B cell (primary cell): Measurements from ENCODE around the gene BSG. TPM values are rescaled to one million over a fixed set of nuclear protein-coding genes. Genes with fewer than 3 reads are reported as not detected.
"Not testable (repeated sequence)": the region's sequence is repeated elsewhere in the genome, so short reads cannot be mapped to it uniquely, and the experiment has no call there.

Source experiments
- ATAC-seq: fragments of 200-7000 bp; cut with Tn5 transposase; one replicate; pipeline ENCODE4 v1.10.0; 2021; ENCODE audit warnings: low read depth, mild to moderate bottlenecking, moderate number of reproducible peaks, moderate library complexity
- CTCF ChIA-PET: fragments of 350-600 bp; sonication (Branson Sonifier 250); formaldehyde crosslinking; loops from one replicate; lab custom pipeline; 2021; ENCODE audit warnings: antibody characterized with exemption, inconsistent platforms; lab: Charles Lee
- POLR2A ChIA-PET: fragments of 350-600 bp; sonication (Branson Sonifier 250); formaldehyde crosslinking; loops from one replicate; lab custom pipeline; 2021; ENCODE audit warnings: antibody characterized with exemption; lab: Charles Lee
- DNase-seq: peaks from one replicate; pipeline ENCODE4 v3.0.0; 2013
- H2AFZ ChIP-seq: 2 replicates; pipeline ENCODE4 v1.6.1; 2012; ENCODE audit warnings: mild to moderate bottlenecking, low read depth, low read length; ENCODE audit not compliant: insufficient read depth, poor library complexity, severe bottlenecking
- H3K27ac ChIP-seq, 2 donors: 1 replicate in 1 of 2; 2 replicates in 1 of 2; pipeline ENCODE4 v1.5.1; 2012 to 2013; ENCODE audit warnings: low read length in 2 of 2, mild to moderate bottlenecking in 2 of 2, moderate library complexity in 1 of 2
- H3K27me3 ChIP-seq, 4 experiments: fragments of 200-600 bp in 1 of 4; sonication (generic) in 1 of 4; replicated peaks in 1 of 4; 1 replicate in 2 of 4; 2 replicates in 2 of 4; pipeline versions ENCODE4 v1.6.1 to v1.7.0; 2013 to 2016; ENCODE audit warnings: low read length in 3 of 4, mild to moderate bottlenecking in 2 of 4, mixed read lengths in 1 of 4, moderate library complexity in 1 of 4; ENCODE audit not compliant: insufficient read depth in 4 of 4, control insufficient read depth in 3 of 4; ENCODE audit errors: control extremely low read depth in 1 of 4
- H3K36me3 ChIP-seq, 2 experiments: replicated peaks in 1 of 2; 1 replicate in 1 of 2; 2 replicates in 1 of 2; pipeline versions ENCODE4 v1.6.1 to v1.7.1; 2013; ENCODE audit warnings: low read length in 1 of 2; ENCODE audit not compliant: insufficient read depth in 2 of 2, control insufficient read depth in 1 of 2; ENCODE audit errors: control extremely low read depth in 1 of 2, extremely low read depth in 1 of 2
- H3K4me1 ChIP-seq, 2 donors: fragments of 200-600 bp in 1 of 2; sonication (generic) in 1 of 2; 1 replicate in 1 of 2; 2 replicates in 1 of 2; pipeline versions ENCODE4 v1.5.1 to v1.6.1; 2013 to 2017; ENCODE audit warnings: low read length in 2 of 2; ENCODE audit not compliant: control insufficient read depth in 2 of 2, insufficient read depth in 2 of 2
- H3K4me2 ChIP-seq: replicated peaks from 2 replicates; pipeline ENCODE3; 2012; ENCODE audit warnings: mild to moderate bottlenecking, low read depth, low read length; ENCODE audit not compliant: poor library complexity, severe bottlenecking
- H3K4me3 ChIP-seq, 5 experiments: fragments of 200-600 bp in 1 of 5; sonication (generic) in 1 of 5; 1 replicate in 3 of 5; 2 replicates in 2 of 5; pipeline versions ENCODE4 v1.5.1 to v1.7.0; 2011 to 2016; ENCODE audit warnings: low read length in 4 of 5, mild to moderate bottlenecking in 4 of 5, low read depth in 2 of 5, control low read depth in 1 of 5, moderate library complexity in 1 of 5; ENCODE audit not compliant: insufficient read depth in 1 of 5; ENCODE audit errors: control extremely low read depth in 1 of 5, extremely low read depth in 1 of 5
- H3K79me2 ChIP-seq: fragments of 200-600 bp; sonication (generic); one replicate; pipeline ENCODE4 v1.6.0; 2016; ENCODE audit warnings: low read length; ENCODE audit not compliant: control insufficient read depth, insufficient read depth
- H3K9ac ChIP-seq: fragments of 200-600 bp; sonication (generic); 2 replicates; pipeline ENCODE4 v1.6.1; 2017; ENCODE audit warnings: mild to moderate bottlenecking, low read length, moderate library complexity
- H3K9me3 ChIP-seq, 3 donors: one replicate each; pipeline versions ENCODE4 v1.6.1 to v1.7.1; 2013; ENCODE audit warnings: low read length in 2 of 3; ENCODE audit not compliant: control insufficient read depth in 2 of 3, insufficient read depth in 1 of 3; ENCODE audit errors: control extremely low read depth in 1 of 3
- H4K20me1 ChIP-seq: 2 replicates; pipeline ENCODE4 v1.6.0; 2012; ENCODE audit warnings: mild to moderate bottlenecking, low read length; ENCODE audit not compliant: insufficient read depth, control insufficient read depth, poor library complexity, severe bottlenecking
- H3K27ac Mint-ChIP-seq: one replicate; pipeline ENCODE4 v1.8.0; 2021; ENCODE audit warnings: mixed read lengths
- H3K27me3 Mint-ChIP-seq: one replicate; pipeline ENCODE4 v1.8.0; 2021; ENCODE audit warnings: mixed read lengths
- H3K4me1 Mint-ChIP-seq: one replicate; pipeline ENCODE4 v1.8.0; 2021; ENCODE audit warnings: mixed read lengths
- H3K4me3 Mint-ChIP-seq: one replicate; pipeline ENCODE4 v1.8.0; 2021; ENCODE audit warnings: mixed read lengths
- H3K9me3 Mint-ChIP-seq: one replicate; pipeline ENCODE4 v1.8.0; 2022; ENCODE audit warnings: mixed read lengths; ENCODE audit not compliant: insufficient read depth
- EZH2 ChIP-seq: IDR thresholded peaks from 2 replicates; pipeline ENCODE4 v1.6.1; 2012; ENCODE audit warnings: borderline replicate concordance, low read depth, mild to moderate bottlenecking, moderate library complexity, low read length; ENCODE audit not compliant: insufficient read depth, poor library complexity, severe bottlenecking
- WGBS: methylation state at CpG from one replicate; pipeline ENCODE4 v1.1.5; 2013; ENCODE audit warnings: missing lambda C conversion rate; ENCODE audit not compliant: insufficient coverage; 5-methylcytosine and 5-hydroxymethylcytosine counted together
- intact Hi-C: fragments of 100-400 bp; cut with micrococcal nuclease; formaldehyde crosslinking; loops from one replicate; pipeline ENCODE4 v1.10.0; 2022
- polyA plus RNA-seq: library from polyadenylated mRNA; depleted of rRNA; stranded (reverse); fragments of >200 nt; gene quantifications from 2 replicates; pipeline ENCODE4 v1.2.3, GENCODE V29; 2012
- total RNA-seq, 2 donors: library from RNA; stranded (reverse); fragments of 120-200 nt in 1 of 2; gene quantifications; 1 replicate in 1 of 2; 2 replicates in 1 of 2; pipeline versions ENCODE4 v1.2.3 to v1.2.4, GENCODE V29; 2013 to 2022
- TF ChIP-seq, protein P1 (sequence below): fragments of 200-600 bp; IDR thresholded peaks from one replicate; pipeline ENCODE4 v1.8.0; 2022; ENCODE audit warnings: antibody characterized with exemption, mild to moderate bottlenecking

Gene BSG
- total and polyA plus RNA-seq, 2 donors (not counting 1 experiment from before 2014, with no cell fraction given), result 82.1 to 131 TPM

DNA sequence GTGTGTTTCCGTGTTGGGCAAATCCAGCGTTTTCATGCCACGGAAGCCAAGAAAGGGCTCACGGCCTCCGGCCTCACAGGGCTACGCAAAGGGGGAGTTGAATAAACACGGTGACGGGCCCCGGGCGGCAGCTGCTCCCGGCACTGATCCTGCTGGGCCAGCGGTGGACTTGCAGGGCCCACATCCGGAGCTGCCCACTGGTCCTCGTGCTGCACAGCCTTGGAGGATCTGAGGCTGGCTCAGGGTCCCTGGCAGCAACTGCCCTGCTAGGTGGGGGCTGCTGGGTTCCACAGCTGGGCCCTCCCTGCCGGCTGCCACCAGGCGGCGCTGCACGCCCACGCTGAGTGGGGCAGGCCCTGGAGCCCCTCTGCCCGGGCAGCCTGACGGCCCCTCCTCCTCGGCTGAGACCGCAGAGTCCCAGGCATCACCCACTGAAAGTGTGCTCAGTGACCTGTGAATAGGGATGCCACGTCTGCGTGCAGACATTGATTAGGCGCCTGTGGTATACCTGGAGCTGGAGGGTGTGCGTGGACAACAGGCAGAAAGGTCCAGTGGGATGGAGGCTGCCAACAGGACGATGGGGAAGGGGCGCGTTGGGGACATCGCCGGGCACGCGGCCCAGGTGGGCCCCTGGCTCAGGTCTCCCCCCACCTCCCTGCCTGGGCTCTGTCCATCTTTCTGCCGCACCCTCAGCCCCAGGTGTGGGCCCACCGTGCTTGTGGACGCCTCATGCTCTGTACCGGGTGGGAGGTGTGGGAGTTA is 12.0 kb downstream of the BSG start:
- H3K4me1 ChIP-seq, result peaks cover 14 to 17% of the 10 kb centered on the region in 2 donors
- no peak overlapping the region for H3K4me2 ChIP-seq
- CTCF ChIA-PET, result interaction anchor here (0.6 to 4.2 kb wide), 12 partner anchors 9 to 787 kb away, joined by 3 to 39 read pairs (median 4); no protein-coding TSS in a partner anchor
- H4K20me1 ChIP-seq, result peaks cover 41% of the 10 kb centered on the region
- no peak overlapping the region for H3K4me3 ChIP-seq
- peaks cover 0 to 29% of the 10 kb centered on the region in 2 experiments for H3K36me3 ChIP-seq
- Mint-ChIP-seq H3K27me3 (peaks cover 12% of the 10 kb centered on the region), H3K4me1 (peaks cover 9% of the 10 kb centered on the region), H3K9me3 (no peaks in the 10 kb centered on the region), H3K4me3 (no peak overlapping the region), H3K27ac (no peak overlapping the region)
- TF ChIP-seq EZH2, result no peak
- TF ChIP-seq, protein P1, sequence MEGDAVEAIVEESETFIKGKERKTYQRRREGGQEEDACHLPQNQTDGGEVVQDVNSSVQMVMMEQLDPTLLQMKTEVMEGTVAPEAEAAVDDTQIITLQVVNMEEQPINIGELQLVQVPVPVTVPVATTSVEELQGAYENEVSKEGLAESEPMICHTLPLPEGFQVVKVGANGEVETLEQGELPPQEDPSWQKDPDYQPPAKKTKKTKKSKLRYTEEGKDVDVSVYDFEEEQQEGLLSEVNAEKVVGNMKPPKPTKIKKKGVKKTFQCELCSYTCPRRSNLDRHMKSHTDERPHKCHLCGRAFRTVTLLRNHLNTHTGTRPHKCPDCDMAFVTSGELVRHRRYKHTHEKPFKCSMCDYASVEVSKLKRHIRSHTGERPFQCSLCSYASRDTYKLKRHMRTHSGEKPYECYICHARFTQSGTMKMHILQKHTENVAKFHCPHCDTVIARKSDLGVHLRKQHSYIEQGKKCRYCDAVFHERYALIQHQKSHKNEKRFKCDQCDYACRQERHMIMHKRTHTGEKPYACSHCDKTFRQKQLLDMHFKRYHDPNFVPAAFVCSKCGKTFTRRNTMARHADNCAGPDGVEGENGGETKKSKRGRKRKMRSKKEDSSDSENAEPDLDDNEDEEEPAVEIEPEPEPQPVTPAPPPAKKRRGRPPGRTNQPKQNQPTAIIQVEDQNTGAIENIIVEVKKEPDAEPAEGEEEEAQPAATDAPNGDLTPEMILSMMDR, result peak; percentile 88
- POLR2A ChIA-PET, result interaction anchor here (0.7 kb wide), 1 partner anchor 52 kb away, joined by 3 read pairs; no protein-coding TSS in a partner anchor
- WGBS, result 43% methylated on average over 37 of the region's 38 CpGs
- H3K9me3 ChIP-seq, result peaks cover 0 to 5% (median 0%) of the 10 kb centered on the region in 3 donors
- intact Hi-C loops, result loop anchor here (1.0 kb wide), 1 partner anchor 150 kb away; no protein-coding TSS in a partner anchor
- no peak overlapping the region for H3K9ac ChIP-seq
- H3K27ac ChIP-seq, result no peak overlapping the region
- H2AFZ ChIP-seq, result no peak overlapping the region
- DNase-seq (peak; percentile 77), ATAC-seq (peak; percentile 76)
- H3K79me2 ChIP-seq, result peaks cover 8% of the 10 kb centered on the region
- peaks cover 0 to 37% (median 13%) of the 10 kb centered on the region in 4 experiments for H3K27me3 ChIP-seq

DNA sequence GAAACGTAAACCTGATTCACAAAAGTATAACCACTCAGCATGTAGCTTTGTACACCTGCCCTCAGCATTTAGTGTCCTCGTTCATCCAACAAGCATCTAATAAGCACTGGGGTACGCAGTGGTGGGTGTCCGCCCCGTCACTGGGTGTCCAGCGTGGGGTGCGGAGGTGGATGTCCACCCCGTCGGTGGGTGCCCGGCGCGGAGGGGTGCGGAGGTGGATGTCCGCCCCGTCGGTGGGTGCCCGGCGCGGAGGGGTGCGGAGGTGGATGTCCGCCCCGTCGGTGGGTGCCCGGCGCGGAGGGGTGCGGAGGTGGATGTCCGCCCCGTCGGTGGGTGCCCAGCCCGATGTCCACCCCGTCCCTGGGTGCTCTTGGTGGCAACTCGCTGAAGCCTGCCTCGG is 12.8 kb downstream of the BSG start:
- H3K9me3 Mint-ChIP-seq, H3K9me3 ChIP-seq, H3K27ac Mint-ChIP-seq, ATAC-seq, H3K79me2 ChIP-seq, H3K9ac ChIP-seq, DNase-seq, intact Hi-C loops, H3K27ac ChIP-seq, H3K4me3 ChIP-seq, H3K4me2 ChIP-seq, H3K4me1 Mint-ChIP-seq, H3K4me3 Mint-ChIP-seq, H2AFZ ChIP-seq: not testable (repeated sequence)
- peaks cover 33% of the 10 kb centered on the region for H4K20me1 ChIP-seq
- POLR2A ChIA-PET, result interaction anchor here (0.7 kb wide), 1 partner anchor 53 kb away, joined by 3 read pairs; no protein-coding TSS in a partner anchor
- CTCF ChIA-PET, result interaction anchor here (1.0 to 4.2 kb wide), 5 partner anchors 10 to 153 kb away, joined by 3 to 39 read pairs (median 5); no protein-coding TSS in a partner anchor
- H3K27me3 ChIP-seq, result peaks cover 0 to 37% (median 13%) of the 10 kb centered on the region in 4 experiments
- peaks cover 0 to 24% of the 10 kb centered on the region in 2 experiments for H3K36me3 ChIP-seq
- peaks cover 12% of the 10 kb centered on the region for H3K27me3 Mint-ChIP-seq
- H3K4me1 ChIP-seq, result peaks cover 14 to 17% of the 10 kb centered on the region in 2 donors
- 87% methylated on average over 10 of the region's 34 CpGs for WGBS
